Measurements from ENCODE around the gene RAMACL.

DNA sequence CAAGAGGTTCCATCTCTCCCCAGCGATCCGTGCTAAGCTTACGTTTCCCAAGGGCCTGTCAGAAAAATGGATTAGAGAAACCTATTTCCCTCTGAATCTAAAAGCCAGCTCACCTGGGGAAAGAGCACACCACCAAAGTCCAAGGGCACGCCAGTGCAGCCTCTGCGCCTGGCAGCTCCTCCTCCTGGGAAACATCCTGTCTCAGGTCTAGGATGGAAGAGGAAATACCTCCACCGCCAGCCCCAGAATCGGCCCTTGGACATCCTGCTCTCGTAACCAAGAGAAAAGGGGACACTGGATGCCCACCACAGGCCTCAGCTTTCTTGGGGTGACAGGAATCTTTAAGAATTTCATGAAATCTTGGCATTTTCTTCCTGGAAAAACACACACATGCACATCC is 18.7 kb downstream of the RAMACL start:
- TF ChIP-seq, protein P1, sequence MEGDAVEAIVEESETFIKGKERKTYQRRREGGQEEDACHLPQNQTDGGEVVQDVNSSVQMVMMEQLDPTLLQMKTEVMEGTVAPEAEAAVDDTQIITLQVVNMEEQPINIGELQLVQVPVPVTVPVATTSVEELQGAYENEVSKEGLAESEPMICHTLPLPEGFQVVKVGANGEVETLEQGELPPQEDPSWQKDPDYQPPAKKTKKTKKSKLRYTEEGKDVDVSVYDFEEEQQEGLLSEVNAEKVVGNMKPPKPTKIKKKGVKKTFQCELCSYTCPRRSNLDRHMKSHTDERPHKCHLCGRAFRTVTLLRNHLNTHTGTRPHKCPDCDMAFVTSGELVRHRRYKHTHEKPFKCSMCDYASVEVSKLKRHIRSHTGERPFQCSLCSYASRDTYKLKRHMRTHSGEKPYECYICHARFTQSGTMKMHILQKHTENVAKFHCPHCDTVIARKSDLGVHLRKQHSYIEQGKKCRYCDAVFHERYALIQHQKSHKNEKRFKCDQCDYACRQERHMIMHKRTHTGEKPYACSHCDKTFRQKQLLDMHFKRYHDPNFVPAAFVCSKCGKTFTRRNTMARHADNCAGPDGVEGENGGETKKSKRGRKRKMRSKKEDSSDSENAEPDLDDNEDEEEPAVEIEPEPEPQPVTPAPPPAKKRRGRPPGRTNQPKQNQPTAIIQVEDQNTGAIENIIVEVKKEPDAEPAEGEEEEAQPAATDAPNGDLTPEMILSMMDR (IDR thresholded peaks at IDR 0.05; ENCODE audit: insufficient read depth, low read depth, low read length): no peak
- no peak for TF ChIP-seq EZH2 (IDR thresholded peaks at IDR 0.05; ENCODE audit: insufficient read depth, low read length)

All from astrocyte (in vitro differentiated cells and primary cell).